HepG2 (cell line): Measurements from ENCODE around the gene TUBA4B. TPM values are rescaled to one million over a fixed set of nuclear protein-coding genes. Genes with fewer than 3 reads are reported as not detected.

Source experiments
- ATAC-seq: fragments of 200-7000 bp; cut with Tn5 transposase; 3 replicates; pipeline ENCODE4 v1.9.1; 2020; ENCODE audit warnings: mild to moderate bottlenecking, moderate library complexity
- BruUV-seq: library from RNA; stranded (reverse); fragments of 400-500 nt; replicated peaks from 2 replicates; lab custom pipeline; 2021; lab: Mats Ljungman, UMichigan
- CTCF ChIA-PET: fragments of 300-600 bp; formaldehyde crosslinking; extraction: SDS; loops from one replicate; lab custom pipeline; 2021; ENCODE audit warnings: low total read pairs, inconsistent platforms, low intra/inter-chr PET ratio; lab: Yijun Ruan, JAX
- POLR2A ChIA-PET: fragments of 350-600 bp; sonication (Branson Sonifier 250); formaldehyde crosslinking; loops from one replicate; lab custom pipeline; 2020; ENCODE audit warnings: antibody characterized with exemption, inconsistent platforms; lab: Yijun Ruan, JAX
- DNase-seq: peaks from one replicate; pipeline ENCODE4 v3.0.0-alpha.2; 2015; ENCODE audit warnings: low spot score
- FAIRE-seq: peaks from 3 replicates; lab custom pipeline; 2011; peaks lifted over from hg19 to GRCh38; lab: Jason Lieb, UNC
- H2AFZ ChIP-seq: one replicate; pipeline ENCODE4 v1.6.1; 2011; ENCODE audit warnings: low read length, inconsistent platforms
- H3K27ac ChIP-seq: fragments of 300-600 bp; 3 replicates; pipeline ENCODE4 v1.8.0; 2011; ENCODE audit warnings: mixed run types, mild to moderate bottlenecking, mixed read lengths, low read length, inconsistent platforms; ENCODE audit not compliant: insufficient read depth; ENCODE audit errors: extremely low read length
- H3K27me3 ChIP-seq, 2 experiments: fragments of 200-600 bp in 1 of 2; 2 replicates in 1 of 2; 3 replicates in 1 of 2; pipeline versions ENCODE4 v1.6.0 to v1.8.0; 2011; ENCODE audit warnings: low read length in 2 of 2, mild to moderate bottlenecking in 2 of 2, moderate library complexity in 2 of 2, inconsistent platforms in 1 of 2; ENCODE audit not compliant: insufficient read depth in 2 of 2, control insufficient read depth in 1 of 2
- H3K36me3 ChIP-seq, 2 experiments: fragments of 200-600 bp in 1 of 2; replicated peaks in 1 of 2; 2 replicates in 1 of 2; 3 replicates in 1 of 2; pipeline versions ENCODE4 v1.5.1 to v1.8.0; 2011; ENCODE audit warnings: low read length in 2 of 2, inconsistent platforms in 1 of 2; ENCODE audit not compliant: insufficient read depth in 2 of 2, control insufficient read depth in 1 of 2
- H3K4me1 ChIP-seq: 2 replicates; pipeline ENCODE4 v1.5.1; 2012; ENCODE audit warnings: low read length, inconsistent platforms; ENCODE audit not compliant: insufficient read depth
- H3K4me2 ChIP-seq: 2 replicates; pipeline ENCODE4 v1.6.0; 2011; ENCODE audit warnings: low read depth, low read length, inconsistent platforms
- H3K4me3 ChIP-seq, 3 experiments: fragments of 200-600 bp in 1 of 3; sonication (generic), shearing (Covaris generic) in 1 of 3; replicated peaks in 1 of 3; 2 replicates each; pipeline ENCODE4 v1.5.1; 2011 to 2016; ENCODE audit warnings: low read length in 3 of 3, inconsistent platforms in 2 of 3, low read depth in 2 of 3, mild to moderate bottlenecking in 2 of 3, control low read depth in 1 of 3, mixed read lengths in 1 of 3; ENCODE audit not compliant: insufficient read depth in 1 of 3
- H3K79me2 ChIP-seq: one replicate; pipeline ENCODE4 v1.6.1; 2011; ENCODE audit warnings: low read length, inconsistent platforms; ENCODE audit not compliant: insufficient read depth
- H3K9ac ChIP-seq: 2 replicates; pipeline ENCODE4 v1.6.0; 2011; ENCODE audit warnings: mild to moderate bottlenecking, low read depth, low read length, inconsistent platforms; ENCODE audit not compliant: insufficient read depth
- H3K9me3 ChIP-seq: 2 replicates; pipeline ENCODE4 v1.5.1; 2012; ENCODE audit warnings: mild to moderate bottlenecking, low read length
- H4K20me1 ChIP-seq: 2 replicates; pipeline ENCODE4 v1.6.0; 2011; ENCODE audit warnings: inconsistent platforms, mild to moderate bottlenecking, low read length, moderate library complexity; ENCODE audit not compliant: insufficient read depth
- ARHGAP35 ChIP-seq: sonication (generic); formaldehyde crosslinking; IDR thresholded peaks from 2 replicates; pipeline ENCODE4 v1.9.0; 2022; ENCODE audit warnings: mild to moderate bottlenecking, inconsistent platforms, moderate library complexity, missing genetic modification reagents, borderline replicate concordance
- ARNT2 ChIP-seq: sonication (generic); formaldehyde crosslinking; IDR thresholded peaks from 2 replicates; pipeline ENCODE4 v1.8.0; 2022; ENCODE audit warnings: mild to moderate bottlenecking, low read depth, missing genetic modification reagents, moderate library complexity
- ARNTL ChIP-seq: sonication (generic); formaldehyde crosslinking; IDR thresholded peaks from 2 replicates; pipeline ENCODE4 v1.4.0; 2020; ENCODE audit warnings: mild to moderate bottlenecking, missing genetic modification reagents
- FOXC1 ChIP-seq: sonication (generic); formaldehyde crosslinking; IDR thresholded peaks from 2 replicates; pipeline ENCODE4 v1.8.0; 2022; ENCODE audit warnings: mild to moderate bottlenecking, missing genetic modification reagents, borderline replicate concordance
- NCOA5 ChIP-seq: sonication (generic); formaldehyde crosslinking; IDR thresholded peaks from 2 replicates; pipeline ENCODE4 v1.4.0; 2020; ENCODE audit warnings: missing genetic modification reagents
- NR2F6 ChIP-seq, 2 experiments: IDR thresholded peaks; 2 replicates each; pipeline ENCODE4 v1.6.1; 2016; ENCODE audit warnings: antibody characterized with exemption in 1 of 2, mild to moderate bottlenecking in 1 of 2
- PTBP1 ChIP-seq: fragments of 200-400 bp; formaldehyde crosslinking; IDR thresholded peaks from 2 replicates; pipeline ENCODE4 v1.6.1; 2018; ENCODE audit warnings: low read length, low read depth; ENCODE audit not compliant: poor library complexity, severe bottlenecking
- SNRNP70 ChIP-seq: fragments of 200-400 bp; formaldehyde crosslinking; IDR thresholded peaks from 2 replicates; pipeline ENCODE4 v1.6.1; 2017; ENCODE audit warnings: mild to moderate bottlenecking, low read depth, low read length, moderate library complexity
- ZNF296 ChIP-seq: sonication (generic); formaldehyde crosslinking; conservative IDR thresholded peaks from 2 replicates; pipeline ENCODE4 v1.5.0; 2020; ENCODE audit warnings: mild to moderate bottlenecking, missing genetic modification reagents
- ZNF30 ChIP-seq: sonication (generic); formaldehyde crosslinking; IDR thresholded peaks from 2 replicates; pipeline ENCODE4 v1.5.0; 2020; ENCODE audit warnings: mild to moderate bottlenecking, missing genetic modification reagents
- ZNF577 ChIP-seq: sonication (generic); formaldehyde crosslinking; IDR thresholded peaks from 2 replicates; pipeline ENCODE4 v1.4.0; 2020; ENCODE audit warnings: mild to moderate bottlenecking, low read depth, missing genetic modification reagents, borderline replicate concordance
- WGBS: methylation state at CpG from one replicate; pipeline ENCODE4 v1.1.6; 2017; ENCODE audit warnings: low lambda C conversion rate; 5-methylcytosine and 5-hydroxymethylcytosine counted together
- in situ Hi-C: cut with HindIII; loops from 2 replicates; pipeline ENCODE4 v1.10.0; 2017; ENCODE audit warnings: low pct_unique_long_range_greater_than_20kb; ENCODE audit not compliant: extremely low pct_ligation_motif_present
- intact Hi-C: fragments of 100-400 bp; cut with micrococcal nuclease; formaldehyde crosslinking; loops from one replicate; pipeline ENCODE4 v1.10.0; 2022; ENCODE audit not compliant: unreplicated experiment
- polyA plus RNA-seq, 8 experiments: library from polyadenylated mRNA; depleted of rRNA in 3 of 8; stranded (reverse) in 7 of 8; unstranded in 1 of 8; fragments of >200 nt; fragmentation: Illumina TruSeq in 4 of 8; extraction: Trizol in 4 of 8; gene quantifications; 2 replicates each; pipeline versions ENCODE4 v1.2.1 to v1.2.3, GENCODE V29; 2011 to 2016; ENCODE audit warnings: low read depth in 4 of 8, missing spikeins in 1 of 8, mixed read lengths in 1 of 8; ENCODE audit not compliant: insufficient read depth in 1 of 8
- total RNA-seq, 5 experiments: library from RNA; depleted of rRNA; stranded (reverse); fragments of >200 nt; fragmentation: Illumina TruSeq; extraction: Trizol; gene quantifications; 2 replicates each; pipeline ENCODE4 v1.2.3, GENCODE V29; 2016; ENCODE audit warnings: low read depth in 1 of 5
- TF ChIP-seq, protein P1 (sequence below): sonication (generic); formaldehyde crosslinking; IDR thresholded peaks from 2 replicates; pipeline ENCODE4 v1.5.0; 2020; ENCODE audit warnings: missing genetic modification reagents
- TF ChIP-seq, protein P2 (sequence below): IDR thresholded peaks from 2 replicates; pipeline ENCODE4 v1.6.1; 2016
- TF ChIP-seq, protein P3 (sequence below): IDR thresholded peaks from 2 replicates; pipeline ENCODE4 v1.6.1; 2016; ENCODE audit warnings: control low read depth

Gene TUBA4B
- total and polyA plus RNA-seq, 2 of the 13 experiments (the other 11 are each of a cell fraction or from before 2014, with no cell fraction given), result 0.18 to 0.22 TPM

DNA sequence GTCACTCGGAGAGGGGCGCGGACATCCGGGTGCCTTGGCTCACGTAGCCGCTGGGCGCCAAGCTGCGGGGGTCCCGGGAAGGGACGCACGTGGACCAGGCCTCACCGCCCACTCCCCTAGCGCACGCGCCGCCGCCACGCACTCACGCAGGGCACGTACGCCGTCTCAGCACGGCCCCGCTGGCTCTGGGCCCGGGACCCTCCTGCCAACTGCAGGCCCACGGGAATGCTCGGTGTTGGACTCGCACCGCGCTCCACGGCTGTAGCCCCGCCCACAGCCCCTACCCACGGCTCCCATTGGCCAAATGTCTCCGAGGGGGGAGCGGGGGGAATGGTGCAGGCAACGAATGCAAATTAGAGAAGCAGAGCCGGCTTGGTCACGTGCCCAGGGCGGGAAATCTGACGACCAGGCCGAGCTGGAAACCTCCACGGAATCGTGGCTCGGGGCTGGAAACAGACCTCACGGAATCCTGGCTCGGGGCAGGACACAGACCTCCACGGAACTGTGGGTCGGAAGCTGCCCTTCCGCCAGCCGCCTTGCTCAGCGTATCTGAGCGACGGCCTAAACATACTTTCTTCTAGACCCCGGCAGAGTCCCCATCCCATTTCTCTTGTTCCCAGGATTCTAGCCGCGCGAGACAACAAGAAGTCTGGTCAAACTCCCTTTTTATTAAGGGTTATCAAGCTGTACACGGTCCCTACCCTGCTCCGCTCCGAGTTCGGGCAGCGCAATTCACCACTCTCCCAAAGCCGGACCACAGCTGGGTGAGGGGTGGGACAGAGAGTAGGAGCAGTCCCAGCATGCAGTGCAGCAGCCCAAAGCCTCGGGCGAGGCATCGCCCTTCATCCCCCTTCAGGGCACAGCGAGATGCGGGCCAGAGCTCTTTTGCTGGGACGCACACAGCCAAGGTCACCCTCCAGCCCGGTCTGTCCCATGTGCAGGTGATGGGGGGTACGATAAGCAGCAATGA lies 34.0 kb upstream of the TUBA4B start, which contains the start of gene ABCB6:
Gene ABCB6, minus strand, starts transcription at position 227 of the 970 bp plus-strand sequence. CDS start 285 bp downstream, outside the sequence.
- ChIA-PET CTCF (interaction anchor here (1.5 kb wide), 1 partner anchor 76 kb away, joined by 8 read pairs; no protein-coding TSS in a partner anchor), POLR2A (interaction anchor here (0.7 to 6.2 kb wide), 14 partner anchors 10 to 161 kb away, joined by 3 to 196 read pairs (median 16); partner anchors contain the start of genes ANKZF1, ATG9A, CNPPD1 and DNAJB2)
- 74% methylated on average over 29 of the region's 71 CpGs for WGBS
- Histone ChIP-seq H4K20me1 (no peaks in the 10 kb centered on the region), H3K36me3 (peaks cover 39 to 63% of the 10 kb centered on the region in 2 experiments), H3K9ac (peak within 1 kb of the TSS; percentile 85), H3K4me3 (peak within 1 kb of the TSS; percentile 80 to 92 (median 85)), H2AFZ (no peak within 1 kb of the TSS), H3K9me3 (no peaks in the 10 kb centered on the region), H3K4me2 (peak within 1 kb of the TSS; percentile 99), H3K79me2 (peaks cover 11% of the 10 kb centered on the region), H3K27me3 (no peaks in the 10 kb centered on the region), H3K27ac (peak within 1 kb of the TSS; percentile 92), H3K4me1 (peaks cover 43% of the 10 kb centered on the region)
- peak; percentile 79 for ATAC-seq
- in situ Hi-C loops (no loop called here), intact Hi-C loops (loop anchor here (1.0 to 2.0 kb wide), 4 partner anchors 10 to 76 kb away; partner anchors contain the start of genes ANKZF1, ATG9A, CNPPD1 and NHEJ1)
- TSS peak; percentile 57 for BruUV-seq
- peak; percentile 93 for DNase-seq
- FAIRE-seq, result peak; percentile 97
- TF ChIP-seq, protein P1, sequence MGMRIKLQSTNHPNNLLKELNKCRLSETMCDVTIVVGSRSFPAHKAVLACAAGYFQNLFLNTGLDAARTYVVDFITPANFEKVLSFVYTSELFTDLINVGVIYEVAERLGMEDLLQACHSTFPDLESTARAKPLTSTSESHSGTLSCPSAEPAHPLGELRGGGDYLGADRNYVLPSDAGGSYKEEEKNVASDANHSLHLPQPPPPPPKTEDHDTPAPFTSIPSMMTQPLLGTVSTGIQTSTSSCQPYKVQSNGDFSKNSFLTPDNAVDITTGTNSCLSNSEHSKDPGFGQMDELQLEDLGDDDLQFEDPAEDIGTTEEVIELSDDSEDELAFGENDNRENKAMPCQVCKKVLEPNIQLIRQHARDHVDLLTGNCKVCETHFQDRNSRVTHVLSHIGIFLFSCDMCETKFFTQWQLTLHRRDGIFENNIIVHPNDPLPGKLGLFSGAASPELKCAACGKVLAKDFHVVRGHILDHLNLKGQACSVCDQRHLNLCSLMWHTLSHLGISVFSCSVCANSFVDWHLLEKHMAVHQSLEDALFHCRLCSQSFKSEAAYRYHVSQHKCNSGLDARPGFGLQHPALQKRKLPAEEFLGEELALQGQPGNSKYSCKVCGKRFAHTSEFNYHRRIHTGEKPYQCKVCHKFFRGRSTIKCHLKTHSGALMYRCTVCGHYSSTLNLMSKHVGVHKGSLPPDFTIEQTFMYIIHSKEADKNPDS (CRISPR knock-in tag), result peak; percentile 87; the same call in 1 of the 2 replicates
- TF ChIP-seq ARNT2 (CRISPR knock-in tag), result peak; percentile 98
- no peak for TF ChIP-seq ZNF577 (CRISPR knock-in tag)
- TF ChIP-seq PTBP1, result no peak
- peak; percentile 94; the same call in 1 of the 2 replicates for TF ChIP-seq ZNF30 (CRISPR knock-in tag)
- peak; percentile 97 for TF ChIP-seq ARHGAP35
- TF ChIP-seq, protein P2, sequence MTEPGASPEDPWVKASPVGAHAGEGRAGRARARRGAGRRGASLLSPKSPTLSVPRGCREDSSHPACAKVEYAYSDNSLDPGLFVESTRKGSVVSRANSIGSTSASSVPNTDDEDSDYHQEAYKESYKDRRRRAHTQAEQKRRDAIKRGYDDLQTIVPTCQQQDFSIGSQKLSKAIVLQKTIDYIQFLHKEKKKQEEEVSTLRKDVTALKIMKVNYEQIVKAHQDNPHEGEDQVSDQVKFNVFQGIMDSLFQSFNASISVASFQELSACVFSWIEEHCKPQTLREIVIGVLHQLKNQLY, result peak; percentile 84; the same call in 1 of the 2 replicates
- peak; percentile 96 for TF ChIP-seq ARNTL
- peak; percentile 91; the same call in 1 of the 2 replicates for TF ChIP-seq ZNF296 (CRISPR knock-in tag)
- no peak for TF ChIP-seq SNRNP70
- TF ChIP-seq NR2F6 (IDR thresholded peaks at IDR 0.05), result no peak
- no peak for TF ChIP-seq NR2F6 (CRISPR knock-in tag; IDR thresholded peaks at IDR 0.05)
- TF ChIP-seq FOXC1 (CRISPR knock-in tag), result peak; percentile 99
- TF ChIP-seq, protein P3, sequence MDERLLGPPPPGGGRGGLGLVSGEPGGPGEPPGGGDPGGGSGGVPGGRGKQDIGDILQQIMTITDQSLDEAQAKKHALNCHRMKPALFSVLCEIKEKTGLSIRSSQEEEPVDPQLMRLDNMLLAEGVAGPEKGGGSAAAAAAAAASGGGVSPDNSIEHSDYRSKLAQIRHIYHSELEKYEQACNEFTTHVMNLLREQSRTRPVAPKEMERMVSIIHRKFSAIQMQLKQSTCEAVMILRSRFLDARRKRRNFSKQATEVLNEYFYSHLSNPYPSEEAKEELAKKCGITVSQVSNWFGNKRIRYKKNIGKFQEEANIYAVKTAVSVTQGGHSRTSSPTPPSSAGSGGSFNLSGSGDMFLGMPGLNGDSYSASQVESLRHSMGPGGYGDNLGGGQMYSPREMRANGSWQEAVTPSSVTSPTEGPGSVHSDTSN (CRISPR knock-in tag), result no peak
- no peak for TF ChIP-seq NCOA5 (CRISPR knock-in tag)
